A549 (cell line): ENCODE measurements around the gene C6orf118. TPM values are rescaled to one million over a fixed set of nuclear protein-coding genes. Genes with fewer than 3 reads are reported as not detected.

Experiments used
- ATAC-seq, 2 experiments: fragments of 200-7000 bp in 1 of 2; fragments of >200 bp in 1 of 2; cut with Nextera tagmentation in 1 of 2; cut with Tn5 transposase in 1 of 2; 3 replicates each; pipeline versions ENCODE4 v1.8.0 to v1.9.1; 2018 to 2020; ENCODE audit warnings: mild to moderate bottlenecking in 1 of 2, moderate library complexity in 1 of 2
- CTCF ChIA-PET: fragments of 300-600 bp; sonication (Branson Sonifier 250); formaldehyde crosslinking; extraction: SDS; loops from one replicate; lab custom pipeline; 2021; ENCODE audit warnings: antibody characterized with exemption, inconsistent platforms; lab: Yijun Ruan, JAX
- POLR2A ChIA-PET: fragments of 350-600 bp; formaldehyde crosslinking; extraction: SDS; loops from one replicate; lab custom pipeline; 2021; ENCODE audit warnings: antibody characterized with exemption, inconsistent platforms; lab: Yijun Ruan, JAX
- DNase-seq, 2 experiments: peaks; one replicate each; pipeline versions ENCODE4 v3.0.0 to v3.0.0-alpha.2; 2011 to 2016; ENCODE audit warnings: low read depth in 1 of 2, low spot score in 1 of 2
- FAIRE-seq: peaks from 2 replicates; lab custom pipeline; 2011; peaks lifted over from hg19 to GRCh38; lab: Jason Lieb, UNC
- H3K27ac ChIP-seq, 2 experiments: fragments of >200 bp; sonication (Bioruptor Twin); formaldehyde crosslinking; 3 replicates each; pipeline ENCODE4 v1.5.1; 2016 to 2017
- H3K4me1 ChIP-seq: fragments of >200 bp; sonication (Bioruptor Twin); formaldehyde crosslinking; 3 replicates; pipeline ENCODE4 v1.6.1; 2016
- H3K4me2 ChIP-seq: fragments of >200 bp; sonication (Bioruptor Twin); formaldehyde crosslinking; 3 replicates; pipeline ENCODE4 v1.6.1; 2016
- H3K4me3 ChIP-seq: fragments of >200 bp; sonication (Bioruptor Twin); formaldehyde crosslinking; 3 replicates; pipeline ENCODE4 v1.5.1; 2016
- H3K9me3 ChIP-seq: fragments of >200 bp; sonication (Bioruptor Twin); formaldehyde crosslinking; 3 replicates; pipeline ENCODE4 v1.6.1; 2016
- CEBPB ChIP-seq, 2 experiments: fragments of >200 bp in 1 of 2; sonication (Bioruptor Twin) in 1 of 2; formaldehyde crosslinking in 1 of 2; IDR thresholded peaks; 2 replicates each; pipeline ENCODE4 v1.6.1; 2012 to 2016
- CHD2 ChIP-seq: fragments of 150-350 bp; IDR thresholded peaks from 2 replicates; pipeline ENCODE4 v1.6.1; 2014; ENCODE audit warnings: low read length; ENCODE audit not compliant: partially characterized antibody
- CTCF ChIP-seq: fragments of >200 bp; sonication (Bioruptor Twin); formaldehyde crosslinking; IDR thresholded peaks from 3 replicates; pipeline ENCODE4 v1.5.1; 2016
- E2F6 ChIP-seq: IDR thresholded peaks from 2 replicates; pipeline ENCODE4 v1.6.1; 2012; ENCODE audit warnings: low read depth, borderline replicate concordance
- EHF ChIP-seq: fragments of 250-450 bp; sonication (Bioruptor Pico); IDR thresholded peaks from 2 replicates; pipeline ENCODE4 v1.5.0; 2020; ENCODE audit warnings: mild to moderate bottlenecking
- ELK1 ChIP-seq: fragments of 150-350 bp; IDR thresholded peaks from 2 replicates; pipeline ENCODE4 v1.6.1; 2014; ENCODE audit warnings: low read depth, mild to moderate bottlenecking, low read length
- EP300 ChIP-seq, 2 experiments: fragments of >200 bp; sonication (Bioruptor Twin); formaldehyde crosslinking; IDR thresholded peaks; 2 replicates in 1 of 2; 3 replicates in 1 of 2; pipeline ENCODE4 v1.6.1; 2016 to 2017
- GATA3 ChIP-seq: IDR thresholded peaks from 2 replicates; pipeline ENCODE4 v1.6.1; 2012; ENCODE audit warnings: borderline replicate concordance
- HMGXB4 ChIP-seq: fragments of 250-450 bp; sonication (Bioruptor Pico); IDR thresholded peaks from 2 replicates; pipeline ENCODE4 v1.5.0; 2021; ENCODE audit warnings: mild to moderate bottlenecking, moderate library complexity, borderline replicate concordance
- HOXB13 ChIP-seq: fragments of 250-450 bp; sonication (Bioruptor Pico); IDR thresholded peaks from 2 replicates; pipeline ENCODE4 v1.5.0; 2020; ENCODE audit warnings: low read depth, mild to moderate bottlenecking, moderate library complexity
- JUNB ChIP-seq: fragments of >200 bp; sonication (Bioruptor Twin); formaldehyde crosslinking; IDR thresholded peaks from 2 replicates; pipeline ENCODE4 v1.6.1; 2016
- KDM1A ChIP-seq: fragments of 200-600 bp; sonication (generic); IDR thresholded peaks from 2 replicates; pipeline ENCODE4 v1.6.1; 2016; ENCODE audit warnings: low read depth, mild to moderate bottlenecking
- KDM5A ChIP-seq: fragments of 200-600 bp; sonication (generic); IDR thresholded peaks from 2 replicates; pipeline ENCODE4 v1.6.1; 2016; ENCODE audit warnings: antibody characterized with exemption, mild to moderate bottlenecking
- MYC ChIP-seq: IDR thresholded peaks from 2 replicates; pipeline ENCODE4 v1.6.1; 2012; ENCODE audit warnings: mild to moderate bottlenecking, inconsistent platforms, low read length, improper control_type of control experiment, borderline replicate concordance
- NFE2L2 ChIP-seq: fragments of 150-350 bp; conservative IDR thresholded peaks from 2 replicates; pipeline ENCODE4 v1.6.1; 2014; ENCODE audit warnings: low read length
- PBX3 ChIP-seq: IDR thresholded peaks from 2 replicates; pipeline ENCODE4 v1.6.1; 2012
- PHF8 ChIP-seq: fragments of 200-600 bp; sonication (generic); IDR thresholded peaks from 2 replicates; pipeline ENCODE4 v1.6.1; 2016; ENCODE audit warnings: low read depth, mild to moderate bottlenecking, antibody characterized with exemption, moderate library complexity, borderline replicate concordance
- RAD21 ChIP-seq, 2 experiments: fragments of >200 bp in 1 of 2; sonication (Bioruptor Twin) in 1 of 2; formaldehyde crosslinking in 1 of 2; IDR thresholded peaks in 1 of 2; conservative IDR thresholded peaks in 1 of 2; 2 replicates in 1 of 2; 3 replicates in 1 of 2; pipeline ENCODE4 v1.6.1; 2012 to 2018; ENCODE audit warnings: inconsistent platforms in 1 of 2
- RCOR1 ChIP-seq: fragments of 150-350 bp; IDR thresholded peaks from 2 replicates; pipeline ENCODE4 v1.6.1; 2014; ENCODE audit warnings: antibody characterized with exemption, low read length, low read depth
- SMC3 ChIP-seq: fragments of >200 bp; sonication (Bioruptor Twin); formaldehyde crosslinking; IDR thresholded peaks from 3 replicates; pipeline ENCODE4 v1.6.1; 2018; ENCODE audit warnings: inconsistent platforms
- SREBF2 ChIP-seq: fragments of 450-650 bp; IDR thresholded peaks from 2 replicates; pipeline ENCODE4 v1.6.1; 2014; ENCODE audit warnings: mild to moderate bottlenecking, moderate library complexity
- TFCP2L1 ChIP-seq: fragments of 250-450 bp; sonication (Bioruptor Pico); IDR thresholded peaks from 2 replicates; pipeline ENCODE4 v1.5.0; 2021; ENCODE audit warnings: mild to moderate bottlenecking
- ZC3H11A ChIP-seq: fragments of 450-650 bp; IDR thresholded peaks from 2 replicates; pipeline ENCODE4 v1.6.1; 2014; ENCODE audit warnings: antibody characterized with exemption, mild to moderate bottlenecking
- ZFP36 ChIP-seq: fragments of 450-650 bp; IDR thresholded peaks from 2 replicates; pipeline ENCODE4 v1.6.1; 2014; ENCODE audit warnings: borderline replicate concordance; ENCODE audit not compliant: partially characterized antibody
- WGBS: methylation state at CpG from one replicate; pipeline ENCODE4 v1.1.6; 2017; ENCODE audit errors: missing lambda C conversion rate; 5-methylcytosine and 5-hydroxymethylcytosine counted together
- polyA plus RNA-seq, 4 experiments: library from polyadenylated mRNA; depleted of rRNA in 3 of 4; stranded (reverse); fragments of >200 nt; fragmentation: RNase III in 1 of 4; extraction: RNeasy Plus Mini Kit Qiagen cat#74134 plus additional on column Dnase treatment in 1 of 4; gene quantifications; 2 replicates in 3 of 4; 3 replicates in 1 of 4; pipeline ENCODE4 v1.2.3, GENCODE V29; 2011 to 2017

Gene C6orf118
- polyA plus RNA-seq, 2 of the 4 experiments (the other 2 are of a cell fraction): 0.12 to 0.39 TPM

GRCh38 chr6:165232731-165233488 lies 76.5 kb downstream of the C6orf118 start:
- FAIRE-seq (no peak), DNase-seq (no peak), ATAC-seq (no peak)
- TF ChIP-seq TFCP2L1 (no peak), RCOR1 (no peak), CEBPB (IDR thresholded peaks at IDR 0.05) (no peak), EHF (CRISPR knock-in tag) (no peak), EP300 (IDR thresholded peaks at IDR 0.05) (no peak), PHF8 (no peak), ZC3H11A (no peak), GATA3 (no peak), JUNB (no peak)
- WGBS: 16% methylated on average over 8 of the region's 8 CpGs
- Histone ChIP-seq H3K4me3 (no peak overlapping the region), H3K27ac (no peak overlapping the region), H3K9me3 (peaks cover 5% of the 10 kb centered on the region; the same call in 2 of the 3 replicates), H3K4me2 (no peak overlapping the region), H3K4me1 (no peaks in the 10 kb centered on the region)
- POLR2A ChIA-PET: no interaction called here
- CTCF ChIA-PET: interaction anchor here (1.2 kb wide), 1 partner anchor 14 kb away, joined by 3 read pairs; no protein-coding TSS in a partner anchor

- CTCF ChIA-PET: interaction anchor here (0.7 to 1.5 kb wide), 7 partner anchors 9 to 304 kb away, joined by 3 to 6 read pairs (median 3); no protein-coding TSS in a partner anchor
- TF ChIP-seq PBX3 (no peak), MYC (no peak), ELK1 (no peak), CTCF (peak; percentile 68), NFE2L2 (no peak), SREBF2 (no peak), HOXB13 (CRISPR knock-in tag) (no peak), E2F6 (no peak), KDM5A (no peak), EHF (CRISPR knock-in tag) (no peak), ZFP36 (no peak), CEBPB (IDR thresholded peaks at IDR 0.05) (no peak), CHD2 (no peak), PHF8 (no peak), SMC3 (peak; percentile 61), KDM1A (no peak), RCOR1 (no peak), HMGXB4 (no peak), RAD21 (conservative IDR thresholded peaks at IDR 0.05 in 1 of 2, IDR thresholded peaks at IDR 0.05 in 1 of 2) (peak; percentile 74 to 75)
- DNase-seq (peak; percentile 4 to 39), FAIRE-seq (no peak), ATAC-seq (peak; percentile 67 to 82; a peak in 4 of 6 replicates)
- H3K4me1 ChIP-seq: no peaks in the 10 kb centered on the region
- H3K27ac ChIP-seq: no peak overlapping the region
- H3K4me2 ChIP-seq: 0 out of 3 replicates have a peak overlapping the region, but pooled peaks have one; percentile 23
- POLR2A ChIA-PET: no interaction called here
- WGBS: 51% methylated on average over 17 of the region's 17 CpGs
- H3K4me3 ChIP-seq: no peak overlapping the region
- peaks cover 5% of the 10 kb centered on the region; the same call in 2 of the 3 replicates for H3K9me3 ChIP-seq
These were observed 77.5 kb downstream of the C6orf118 start for GRCh38 chr6:165231581-165232561.
